OCI-LY7 (cell line): ENCODE results near the gene MDH2. TPM values are rescaled to one million over a fixed set of nuclear protein-coding genes. Genes with fewer than 3 reads are reported as not detected.
"Not testable (repeated sequence)": the region's sequence is repeated elsewhere in the genome, so short reads cannot be mapped to it uniquely, and the experiment has no call there.

ENCODE experiments used
- BruUV-seq: library from RNA; stranded (reverse); fragments of 400-500 nt; replicated peaks from 2 replicates; lab custom pipeline; 2021; lab: Mats Ljungman, UMichigan
- CTCF ChIA-PET: fragments of 300-600 bp; sonication (Branson Sonifier 250); formaldehyde crosslinking; loops from one replicate; lab custom pipeline; 2022; ENCODE audit warnings: antibody characterized with exemption; ENCODE audit not compliant: unreplicated experiment; lab: Charles Lee
- POLR2A ChIA-PET: fragments of 300-600 bp; sonication (Branson Sonifier 250); formaldehyde crosslinking; loops from one replicate; lab custom pipeline; 2022; ENCODE audit warnings: antibody characterized with exemption; lab: Charles Lee
- DNase-seq: peaks from one replicate; pipeline ENCODE4 v3.0.0-alpha.2; 2015; ENCODE audit warnings: low spot score
- H2AFZ ChIP-seq: fragments of 200-600 bp; sonication (generic), shearing (Covaris generic); 2 replicates; pipeline ENCODE4 v1.6.1; 2014; ENCODE audit warnings: mild to moderate bottlenecking, antibody characterized with exemption, low read length, moderate library complexity
- H3K27ac ChIP-seq: fragments of 200-600 bp; sonication (generic); 2 replicates; pipeline ENCODE4 v1.5.1; 2014; ENCODE audit warnings: mixed run types, low read depth, mild to moderate bottlenecking, moderate library complexity, low read length, inconsistent platforms; ENCODE audit not compliant: poor library complexity, severe bottlenecking
- H3K36me3 ChIP-seq: fragments of 200-600 bp; sonication (generic); 2 replicates; pipeline ENCODE4 v1.6.1; 2014; ENCODE audit warnings: mild to moderate bottlenecking, antibody characterized with exemption, low read length, moderate library complexity, mixed read lengths; ENCODE audit not compliant: insufficient read depth
- H3K4me1 ChIP-seq: fragments of 200-600 bp; sonication (generic); 2 replicates; pipeline ENCODE4 v1.5.1; 2014; ENCODE audit warnings: mild to moderate bottlenecking, low read length; ENCODE audit not compliant: insufficient read depth, poor library complexity, severe bottlenecking
- H3K4me2 ChIP-seq: fragments of 200-600 bp; sonication (generic); 2 replicates; pipeline ENCODE4 v1.6.1; 2014; ENCODE audit warnings: mild to moderate bottlenecking, low read length
- H3K4me3 ChIP-seq: fragments of 200-600 bp; sonication (generic); 2 replicates; pipeline ENCODE4 v1.5.1; 2014; ENCODE audit warnings: mild to moderate bottlenecking, low read depth, low read length; ENCODE audit not compliant: poor library complexity, severe bottlenecking
- H3K79me2 ChIP-seq: fragments of 200-600 bp; sonication (generic); 2 replicates; pipeline ENCODE4 v1.6.1; 2016; ENCODE audit warnings: low read depth, mild to moderate bottlenecking, low read length, moderate library complexity, mixed read lengths; ENCODE audit not compliant: insufficient read depth
- H3K9me2 ChIP-seq: fragments of 200-600 bp; sonication (generic); 2 replicates; pipeline ENCODE4 v1.6.1; 2016; ENCODE audit warnings: mild to moderate bottlenecking, low read length, mixed read lengths; ENCODE audit not compliant: insufficient read depth
- H3K9me3 ChIP-seq: fragments of 200-600 bp; sonication (generic); 2 replicates; pipeline ENCODE4 v1.6.1; 2014; ENCODE audit warnings: mild to moderate bottlenecking, mixed run types, low read length, mixed read lengths
- H4K20me1 ChIP-seq: fragments of 200-600 bp; sonication (generic); 2 replicates; pipeline ENCODE4 v1.6.1; 2014; ENCODE audit warnings: mild to moderate bottlenecking, antibody characterized with exemption, low read length, moderate library complexity, mixed read lengths; ENCODE audit not compliant: insufficient read depth
- CTCF ChIP-seq: fragments of 200-600 bp; sonication (generic); conservative IDR thresholded peaks from 2 replicates; pipeline ENCODE4 v1.5.1; 2014; ENCODE audit warnings: mild to moderate bottlenecking, antibody characterized with exemption, low read length, moderate library complexity, mixed read lengths
- EZH2phosphoT487 ChIP-seq: fragments of 200-600 bp; sonication (generic); IDR thresholded peaks from 2 replicates; pipeline ENCODE4 v1.6.1; 2018; ENCODE audit warnings: low read depth, borderline replicate concordance, mild to moderate bottlenecking, mixed run types, antibody characterized with exemption, low read length, moderate library complexity, mixed read lengths
- intact Hi-C: fragments of 100-400 bp; cut with micrococcal nuclease; formaldehyde crosslinking; loops from one replicate; pipeline ENCODE4 v1.10.0; 2022; ENCODE audit not compliant: unreplicated experiment
- total RNA-seq, 2 experiments: library from RNA; depleted of rRNA in 1 of 2; stranded (reverse); fragments of >200 nt in 1 of 2; shearing (Covaris generic) in 1 of 2; gene quantifications; 2 replicates each; pipeline ENCODE4 v1.2.3, GENCODE V29; 2014 to 2022

Gene MDH2
- total RNA-seq, 2 experiments from 2014 or later, result 155 to 253 TPM

GRCh38 chr7:76011442-76011861 lies 36.5 kb upstream of the MDH2 start:
- Histone ChIP-seq H3K4me2 (peak overlapping the region; percentile 9; the same call in 1 of the 2 replicates), H3K79me2 (no peaks in the 10 kb centered on the region), H3K27ac (no peak overlapping the region), H3K4me3 (no peak overlapping the region), H4K20me1 (no peaks in the 10 kb centered on the region), H3K9me2 (no peaks in the 10 kb centered on the region), H3K36me3 (no peaks in the 10 kb centered on the region), H3K4me1 (peaks cover 12% of the 10 kb centered on the region), H2AFZ (no peak overlapping the region), H3K9me3 (no peaks in the 10 kb centered on the region)
- TF ChIP-seq EZH2phosphoT487, result no peak
- no TSS peak for BruUV-seq
- intact Hi-C loops, result no loop called here
- ChIA-PET CTCF (no interaction called here), POLR2A (interaction anchor here (1.1 to 1.3 kb wide), 2 partner anchors 11 to 114 kb away, joined by 3 read pairs; no protein-coding TSS in a partner anchor)
- peak; percentile 52 for DNase-seq

- Histone ChIP-seq H3K4me1 (peaks cover 11% of the 10 kb centered on the region), H3K27ac (no peak overlapping the region), H3K4me3 (no peak overlapping the region), H3K79me2 (no peaks in the 10 kb centered on the region), H3K36me3 (0 out of 2 replicates have a peak, but pooled peaks cover 2% of the 10 kb centered on the region), H2AFZ (no peak overlapping the region), H4K20me1 (no peaks in the 10 kb centered on the region), H3K4me2 (no peak overlapping the region), H3K9me3 (no peaks in the 10 kb centered on the region), H3K9me2 (no peaks in the 10 kb centered on the region)
- BruUV-seq, result no TSS peak
- TF ChIP-seq CTCF, result no peak
- DNase-seq, result no peak
- CTCF ChIA-PET, result no interaction called here
- intact Hi-C loops, result no loop called here
- POLR2A ChIA-PET, result no interaction called here
These were observed 31.5 kb upstream of the MDH2 start for GRCh38 chr7:76016191-76016947.

GRCh38 chr7:76018520-76018919 lies 29.4 kb upstream of the MDH2 start:
- POLR2A ChIA-PET, H3K9me2 ChIP-seq, H3K4me1 ChIP-seq, H3K4me3 ChIP-seq, H3K4me2 ChIP-seq, H4K20me1 ChIP-seq, DNase-seq, H3K9me3 ChIP-seq, CTCF ChIA-PET, H3K79me2 ChIP-seq, H3K27ac ChIP-seq, H3K36me3 ChIP-seq, H2AFZ ChIP-seq, intact Hi-C loops: not testable (repeated sequence)
- BruUV-seq, result TSS peak; percentile 51
